ENCODE measurements around the gene PRKCH. TPM values are rescaled to one million over a fixed set of nuclear protein-coding genes. Genes with fewer than 3 reads are reported as not detected.

Gene PRKCH
- total RNA-seq, 1 experiment from 2014 or later = 5.2 TPM

DNA sequence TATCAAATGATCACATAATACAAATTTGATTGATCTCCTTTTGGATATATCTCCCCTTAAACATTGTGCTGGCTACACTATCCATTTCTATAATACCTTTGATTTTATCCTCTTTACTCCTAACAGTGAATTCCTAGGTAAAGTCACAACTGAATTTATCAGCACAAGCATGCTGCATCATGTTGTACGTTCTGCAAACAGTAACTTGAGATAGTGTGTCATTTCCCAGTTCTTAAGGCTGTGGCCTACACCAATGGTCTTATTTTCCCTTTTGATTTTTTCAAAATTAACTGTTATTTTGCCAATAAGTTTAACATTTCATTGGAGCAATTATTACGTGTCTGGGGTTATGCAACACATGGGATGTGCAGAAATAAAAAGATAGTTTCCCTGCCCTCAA, 24.8 kb downstream of the PRKCH start:
- no peak overlapping the region for H3K27ac ChIP-seq (ENCODE audit: insufficient read length, low read depth, low read length)
- H2BK5ac ChIP-seq (ENCODE audit: insufficient read length, low read length) = no peak overlapping the region
- DNase-seq = no peak
- H3K79me2 ChIP-seq (ENCODE audit: insufficient read depth, low read length) = no peaks in the 10 kb centered on the region
- Mint-ChIP-seq H3K9me3 (no peaks in the 10 kb centered on the region), H3K4me1 (peaks cover 4 to 6% of the 10 kb centered on the region in 2 experiments), H3K4me3 (no peak overlapping the region), H3K27me3 (ENCODE audit: low read depth) (no peaks in the 10 kb centered on the region), H3K36me3 (ENCODE audit: insufficient read depth in 1 of 3, low read depth in 3 of 3) (no peaks in the 10 kb centered on the region), H3K27ac (peak overlapping the region in 1 of 3 experiments; percentile 11; a peak in 1 of 7 replicates)
- no peak for TF ChIP-seq CTCF (conservative IDR thresholded peaks at IDR 0.05)
- no peak overlapping the region for H3K14ac ChIP-seq (ENCODE audit: insufficient read depth, low read length)
- no peaks in the 10 kb centered on the region for H3K79me1 ChIP-seq (ENCODE audit: insufficient read depth, low read depth, low read length, poor library complexity, severe bottlenecking)
- no peak overlapping the region for H3K4me2 ChIP-seq (ENCODE audit: insufficient read depth, insufficient read length, low read length)
- H2BK15ac ChIP-seq (ENCODE audit: low read depth, low read length) = no peak overlapping the region
- H3K9me3 ChIP-seq (ENCODE audit: control insufficient read depth, low read depth, low read length) = no peaks in the 10 kb centered on the region
- H3K27me3 ChIP-seq (ENCODE audit: insufficient read depth, low read length) = no peaks in the 10 kb centered on the region
- no peak overlapping the region for H2BK12ac ChIP-seq (ENCODE audit: insufficient read length, low read depth, low read length)
- no peak overlapping the region for H2AK5ac ChIP-seq (ENCODE audit: insufficient read length, low read length)
- H3K23ac ChIP-seq (ENCODE audit: insufficient read length, low read depth, low read length) = no peak overlapping the region
- WGBS (ENCODE audit: extremely low coverage, insufficient read length, low lambda C conversion rate) = no CpG with 5 or more reads among the region's 2 CpGs
- H3K23me2 ChIP-seq (ENCODE audit: insufficient read length, low read depth, low read length, poor library complexity, severe bottlenecking) = no peaks in the 10 kb centered on the region
- no peak overlapping the region for H2BK120ac ChIP-seq (ENCODE audit: low read depth, low read length, poor library complexity, severe bottlenecking)
- no peak overlapping the region for H3K9ac ChIP-seq (ENCODE audit: extremely low read depth, insufficient read length, low read length)
- H4K5ac ChIP-seq (ENCODE audit: insufficient read length, low read depth, low read length) = no peak overlapping the region
- H2AFZ ChIP-seq (ENCODE audit: low read length) = no peak overlapping the region
- H3K56ac ChIP-seq (ENCODE audit: insufficient read length, low read depth, low read length) = no peak overlapping the region
- no peak overlapping the region for H4K91ac ChIP-seq (ENCODE audit: insufficient read length, low read depth, low read length)
- H4K8ac ChIP-seq (replicated peaks; ENCODE audit: insufficient read length, low read depth, low read length) = no peak overlapping the region
- no peaks in the 10 kb centered on the region for H4K20me1 ChIP-seq (ENCODE audit: control insufficient read depth, insufficient read depth, insufficient read length)
- no peak overlapping the region for H2BK20ac ChIP-seq (ENCODE audit: low read depth, low read length, poor library complexity, severe bottlenecking)
- H3K4me1 ChIP-seq (ENCODE audit: insufficient read depth, low read length) = no peaks in the 10 kb centered on the region
- H3K18ac ChIP-seq (ENCODE audit: insufficient read length, low read depth, low read length) = no peak overlapping the region
- no peak overlapping the region for H3K4ac ChIP-seq (ENCODE audit: low read depth, low read length)
- H3T11ph ChIP-seq (ENCODE audit: low read length) = no peak overlapping the region
